Measurements from ENCODE around the gene ATAD1. TPM values are rescaled to one million over a fixed set of nuclear protein-coding genes. Genes with fewer than 3 reads are reported as not detected.
A peak's percentile ranks its signal among the peaks of the same experiment; 100 is the strongest.

ATAD1 gene
- total RNA-seq, 1 donor from 2014 or later: 71.0 TPM

DNA sequence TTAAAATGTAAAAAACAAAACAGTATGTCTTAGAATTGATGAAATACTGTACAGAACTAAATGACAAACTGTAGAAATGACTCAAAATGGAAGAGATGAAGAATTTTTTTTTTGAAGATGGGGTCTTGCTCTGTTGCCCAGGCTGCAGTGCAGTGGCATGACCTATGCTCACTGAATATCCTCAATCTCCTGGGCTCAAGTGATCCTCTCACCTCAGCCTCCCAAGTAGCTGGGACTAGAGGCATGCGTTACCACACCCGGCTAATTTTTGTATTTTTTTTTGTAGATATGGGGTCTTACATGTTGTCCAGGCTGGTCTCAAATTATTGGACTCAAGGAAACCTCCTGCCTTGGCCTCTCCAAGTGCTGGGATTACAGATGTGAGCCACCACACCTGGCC, 36.5 kb downstream of the ATAD1 start:
- Histone ChIP-seq H3K27ac (ENCODE audit: low read depth, low read length) (no peak overlapping the region), H3K4me2 (ENCODE audit: low read length) (no peak overlapping the region), H3K4me1 (ENCODE audit: insufficient read depth, low read length) (no peaks in the 10 kb centered on the region), H3K9ac (ENCODE audit: low read length) (no peak overlapping the region), H3K36me3 (ENCODE audit: insufficient read depth, low read length) (peaks cover 5% of the 10 kb centered on the region), H3K27me3 (ENCODE audit: insufficient read depth, low read length) (no peaks in the 10 kb centered on the region), H3K4me3 (ENCODE audit: insufficient read depth, low read depth, low read length) (no peak overlapping the region), H2AFZ (ENCODE audit: low read depth, low read length) (no peak overlapping the region), H4K20me1 (ENCODE audit: insufficient read depth, low read length) (peaks cover 4% of the 10 kb centered on the region), H3K9me3 (ENCODE audit: insufficient read depth, low read depth, low read length) (no peaks in the 10 kb centered on the region), H3K79me2 (ENCODE audit: insufficient read depth, low read length) (peaks cover 24% of the 10 kb centered on the region)
- DNase-seq (ENCODE audit: low read depth) (no peak), FAIRE-seq (no peak)
- Mint-ChIP-seq H3K27me3 (ENCODE audit: low read depth, unreplicated experiment) (no peaks in the 10 kb centered on the region), H3K4me1 (ENCODE audit: low read depth, unreplicated experiment) (peaks cover 10% of the 10 kb centered on the region), H3K9me3 (ENCODE audit: unreplicated experiment) (no peaks in the 10 kb centered on the region), H3K27ac (ENCODE audit: unreplicated experiment) (no peak overlapping the region), H3K4me3 (ENCODE audit: unreplicated experiment) (no peak overlapping the region), H3K36me3 (ENCODE audit: low read depth, unreplicated experiment) (peaks cover 2% of the 10 kb centered on the region)
- no peak for TF ChIP-seq EZH2 (IDR thresholded peaks at IDR 0.05; ENCODE audit: insufficient read depth, low read length)
- TF ChIP-seq, protein P1, sequence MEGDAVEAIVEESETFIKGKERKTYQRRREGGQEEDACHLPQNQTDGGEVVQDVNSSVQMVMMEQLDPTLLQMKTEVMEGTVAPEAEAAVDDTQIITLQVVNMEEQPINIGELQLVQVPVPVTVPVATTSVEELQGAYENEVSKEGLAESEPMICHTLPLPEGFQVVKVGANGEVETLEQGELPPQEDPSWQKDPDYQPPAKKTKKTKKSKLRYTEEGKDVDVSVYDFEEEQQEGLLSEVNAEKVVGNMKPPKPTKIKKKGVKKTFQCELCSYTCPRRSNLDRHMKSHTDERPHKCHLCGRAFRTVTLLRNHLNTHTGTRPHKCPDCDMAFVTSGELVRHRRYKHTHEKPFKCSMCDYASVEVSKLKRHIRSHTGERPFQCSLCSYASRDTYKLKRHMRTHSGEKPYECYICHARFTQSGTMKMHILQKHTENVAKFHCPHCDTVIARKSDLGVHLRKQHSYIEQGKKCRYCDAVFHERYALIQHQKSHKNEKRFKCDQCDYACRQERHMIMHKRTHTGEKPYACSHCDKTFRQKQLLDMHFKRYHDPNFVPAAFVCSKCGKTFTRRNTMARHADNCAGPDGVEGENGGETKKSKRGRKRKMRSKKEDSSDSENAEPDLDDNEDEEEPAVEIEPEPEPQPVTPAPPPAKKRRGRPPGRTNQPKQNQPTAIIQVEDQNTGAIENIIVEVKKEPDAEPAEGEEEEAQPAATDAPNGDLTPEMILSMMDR (IDR thresholded peaks at IDR 0.05; ENCODE audit: insufficient read depth, low read depth, low read length): no peak

DNA sequence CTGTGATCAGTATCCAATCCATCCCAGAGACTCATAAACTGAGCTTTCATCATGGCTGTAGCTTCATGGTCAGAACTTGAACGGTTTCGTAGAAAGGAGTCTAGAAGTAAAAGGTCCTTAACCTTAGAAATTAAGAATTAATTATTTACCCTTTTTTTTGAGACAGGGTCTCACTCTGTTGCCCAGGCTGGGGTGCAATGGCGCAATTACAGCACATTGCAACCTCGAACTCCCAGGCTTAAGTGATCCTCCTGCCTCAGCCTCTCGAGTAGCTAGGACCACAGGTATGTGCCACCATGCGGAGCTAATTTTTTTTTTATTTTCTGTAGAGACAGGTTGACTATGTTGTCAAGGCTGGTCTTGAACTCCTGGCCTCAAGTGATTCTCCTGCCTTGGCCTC, 41.7 kb downstream of the ATAD1 start:
- Histone ChIP-seq H3K36me3 (ENCODE audit: insufficient read depth, low read length) (no peaks in the 10 kb centered on the region), H3K79me2 (ENCODE audit: insufficient read depth, low read length) (peaks cover 19% of the 10 kb centered on the region), H3K27me3 (ENCODE audit: insufficient read depth, low read length) (no peaks in the 10 kb centered on the region), H4K20me1 (ENCODE audit: insufficient read depth, low read length) (peaks cover 4% of the 10 kb centered on the region), H3K27ac (ENCODE audit: low read depth, low read length) (no peak overlapping the region), H2AFZ (ENCODE audit: low read depth, low read length) (no peak overlapping the region), H3K9me3 (ENCODE audit: insufficient read depth, low read depth, low read length) (no peaks in the 10 kb centered on the region), H3K9ac (ENCODE audit: low read length) (no peak overlapping the region), H3K4me2 (ENCODE audit: low read length) (peak overlapping the region; percentile 72), H3K4me1 (ENCODE audit: insufficient read depth, low read length) (peaks cover 10% of the 10 kb centered on the region), H3K4me3 (ENCODE audit: insufficient read depth, low read depth, low read length) (peak overlapping the region; percentile 15)
- H3K27ac Mint-ChIP-seq (ENCODE audit: unreplicated experiment): no peak overlapping the region
- no peaks in the 10 kb centered on the region for H3K27me3 Mint-ChIP-seq (ENCODE audit: low read depth, unreplicated experiment)
- FAIRE-seq (no peak), DNase-seq (ENCODE audit: low read depth) (no peak)
- TF ChIP-seq, protein P1 (IDR thresholded peaks at IDR 0.05; ENCODE audit: insufficient read depth, low read depth, low read length): no peak
- TF ChIP-seq EZH2 (IDR thresholded peaks at IDR 0.05; ENCODE audit: insufficient read depth, low read length): no peak
- no peaks in the 10 kb centered on the region for H3K36me3 Mint-ChIP-seq (ENCODE audit: low read depth, unreplicated experiment)
- H3K4me3 Mint-ChIP-seq (ENCODE audit: unreplicated experiment): no peak overlapping the region
- no peaks in the 10 kb centered on the region for H3K9me3 Mint-ChIP-seq (ENCODE audit: unreplicated experiment)
- peaks cover 9% of the 10 kb centered on the region for H3K4me1 Mint-ChIP-seq (ENCODE audit: low read depth, unreplicated experiment)

DNA sequence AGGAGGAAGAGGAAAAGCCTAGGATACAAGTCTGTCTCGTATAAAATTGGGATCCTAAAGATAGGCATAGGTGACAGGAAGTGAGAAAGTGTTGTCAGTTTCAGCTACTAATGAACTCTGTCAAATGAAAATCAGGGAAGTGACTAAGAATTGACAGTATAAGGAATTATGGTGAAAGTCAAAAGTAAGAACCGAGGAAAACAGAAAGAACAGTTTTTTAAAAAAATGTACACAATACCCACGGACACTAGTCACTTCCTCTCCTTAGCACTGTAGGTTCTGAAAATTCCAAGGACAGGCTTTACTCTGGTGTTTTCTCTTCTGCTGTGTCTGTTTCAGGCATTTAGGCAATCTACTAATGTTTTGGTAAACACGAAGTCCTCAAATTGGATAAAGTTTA, 42.3 kb downstream of the ATAD1 start:
- H3K4me1 ChIP-seq (ENCODE audit: insufficient read depth, low read length): peaks cover 10% of the 10 kb centered on the region
- H4K20me1 ChIP-seq (ENCODE audit: insufficient read depth, low read length): peaks cover 3% of the 10 kb centered on the region
- H3K4me3 Mint-ChIP-seq (ENCODE audit: unreplicated experiment): no peak overlapping the region
- H3K27me3 ChIP-seq (ENCODE audit: insufficient read depth, low read length): no peaks in the 10 kb centered on the region
- peaks cover 9% of the 10 kb centered on the region for H3K4me1 Mint-ChIP-seq (ENCODE audit: low read depth, unreplicated experiment)
- no peak overlapping the region for H2AFZ ChIP-seq (ENCODE audit: low read depth, low read length)
- no peaks in the 10 kb centered on the region for H3K9me3 Mint-ChIP-seq (ENCODE audit: unreplicated experiment)
- peaks cover 13% of the 10 kb centered on the region for H3K79me2 ChIP-seq (ENCODE audit: insufficient read depth, low read length)
- no peaks in the 10 kb centered on the region for H3K9me3 ChIP-seq (ENCODE audit: insufficient read depth, low read depth, low read length)
- DNase-seq (ENCODE audit: low read depth) (peak; percentile 20), FAIRE-seq (peak; percentile 26)
- no peaks in the 10 kb centered on the region for H3K27me3 Mint-ChIP-seq (ENCODE audit: low read depth, unreplicated experiment)
- H3K36me3 Mint-ChIP-seq (ENCODE audit: low read depth, unreplicated experiment): no peaks in the 10 kb centered on the region
- peak overlapping the region; percentile 49 for H3K27ac Mint-ChIP-seq (ENCODE audit: unreplicated experiment)
- peak overlapping the region; percentile 54 for H3K9ac ChIP-seq (ENCODE audit: low read length)
- no peaks in the 10 kb centered on the region for H3K36me3 ChIP-seq (ENCODE audit: insufficient read depth, low read length)
- peak overlapping the region; percentile 72 for H3K4me2 ChIP-seq (ENCODE audit: low read length)
- H3K27ac ChIP-seq (ENCODE audit: low read depth, low read length): peak overlapping the region; percentile 61
- H3K4me3 ChIP-seq (ENCODE audit: insufficient read depth, low read depth, low read length): peak overlapping the region; percentile 15
- TF ChIP-seq EZH2 (IDR thresholded peaks at IDR 0.05; ENCODE audit: insufficient read depth, low read length): no peak
- TF ChIP-seq, protein P1 (IDR thresholded peaks at IDR 0.05; ENCODE audit: insufficient read depth, low read depth, low read length): no peak

All from astrocyte (in vitro differentiated cells and primary cell).